Hippocampal formation (tissue), 2 donors: Measurements from ENCODE around the gene DNAH5.

ENCODE experiments used
- DNase-seq, 2 donors: peaks; one replicate each; lab custom pipeline; 2025; lab: John Stamatoyannopoulos, UW

DNAH5 gene

GRCh38 chr5:13943676-13944075, 812 bp downstream of the DNAH5 start:
- peak in 1 of 2 donors; percentile 27 for DNase-seq

- no peak for DNase-seq
Observed at GRCh38 chr5:13941468-13941867, 3.0 kb downstream of the DNAH5 start.

- no peak for DNase-seq
Observed at GRCh38 chr5:13939638-13940037, 4.8 kb downstream of the DNAH5 start.

GRCh38 chr5:13934921-13935320, 9.6 kb downstream of the DNAH5 start:
- DNase-seq = no peak

DNA sequence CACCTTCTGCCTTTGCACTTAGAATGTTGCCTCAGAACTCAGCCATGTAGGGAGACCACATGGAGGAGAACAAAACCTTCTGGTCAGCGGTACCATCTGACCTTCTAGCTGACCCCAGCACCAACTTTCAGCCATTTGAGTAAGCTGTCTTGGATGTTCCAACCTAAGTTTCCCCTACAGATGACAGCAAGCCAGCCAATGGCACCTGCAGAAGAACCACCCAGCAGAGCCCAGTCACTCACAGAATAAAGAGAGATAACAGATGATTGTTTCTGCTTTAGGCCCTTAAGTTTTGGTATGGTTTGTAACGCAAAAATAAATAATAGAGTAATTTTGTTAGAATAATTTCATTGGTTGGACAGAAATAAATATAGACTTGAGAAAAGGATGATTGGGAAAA, 10.4 kb downstream of the DNAH5 start:
- DNase-seq = no peak

DNA sequence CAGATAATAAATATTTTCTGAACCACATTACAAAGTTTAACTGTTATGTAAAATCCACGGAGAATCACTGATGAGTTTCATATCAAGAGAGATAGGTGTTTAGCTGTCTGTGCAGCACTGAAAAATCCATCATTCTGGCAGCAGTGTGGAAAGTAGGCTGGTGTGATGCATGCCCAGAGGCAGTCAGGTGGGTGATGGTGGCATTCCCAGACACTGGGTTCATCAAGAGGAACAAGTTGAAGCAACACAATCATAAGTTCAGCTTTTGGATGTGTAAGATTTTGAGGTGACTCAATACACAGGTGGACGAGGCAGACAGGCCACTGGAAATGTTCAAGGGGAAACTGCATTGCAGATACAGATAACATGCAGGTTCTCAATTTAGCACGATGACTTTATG, 11.9 kb downstream of the DNAH5 start:
- no peak for DNase-seq

DNA sequence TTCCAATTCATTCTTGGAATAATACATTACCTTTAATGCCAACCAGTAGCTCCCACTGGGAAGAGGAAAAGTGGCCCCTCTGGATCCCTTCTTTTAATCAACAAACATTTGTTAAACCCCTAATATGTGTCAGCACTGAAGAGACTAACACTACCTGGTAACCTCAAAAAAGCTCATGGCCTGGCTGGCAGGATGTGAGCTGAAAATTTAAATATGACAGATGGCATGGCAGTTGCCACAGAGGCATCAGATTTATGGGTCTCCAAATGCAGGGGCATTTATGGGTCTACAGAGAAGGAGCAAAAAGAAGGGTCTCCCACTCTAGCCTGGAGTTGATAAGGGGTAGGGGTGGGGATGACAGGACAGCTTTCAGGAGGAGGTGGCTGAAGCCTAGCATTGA, 12.5 kb downstream of the DNAH5 start:
- no peak for DNase-seq

DNA sequence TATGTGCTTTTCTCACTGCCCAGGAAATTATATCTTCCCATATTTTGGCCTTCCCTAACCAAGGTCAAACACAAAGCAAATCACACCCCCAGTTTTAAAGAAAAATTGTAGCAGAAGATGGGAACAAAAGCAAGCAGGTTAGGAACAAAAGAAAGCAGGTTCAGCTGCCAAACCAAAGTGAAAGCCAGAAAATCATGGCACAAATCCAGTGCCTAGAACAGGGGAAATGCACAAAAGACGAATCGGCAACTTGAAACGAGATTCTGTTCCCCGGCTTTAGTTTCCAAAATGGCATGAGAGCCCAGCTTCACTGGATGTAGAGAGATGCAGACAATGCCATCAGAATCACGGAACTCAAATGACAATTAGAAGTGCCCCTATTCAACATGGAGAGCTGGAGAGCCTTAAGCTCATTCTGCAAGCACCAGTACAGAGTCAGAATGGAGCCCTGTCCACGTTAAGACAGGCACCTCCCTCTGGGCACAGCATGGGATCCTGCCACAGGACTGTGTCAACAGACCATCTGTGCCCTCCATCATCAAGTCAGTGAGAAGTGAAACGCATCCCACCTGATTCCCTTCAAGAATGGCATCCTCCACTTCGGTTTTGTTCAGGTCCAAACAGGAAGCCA, 13.8 kb downstream of the DNAH5 start:
- DNase-seq = no peak

- no peak for DNase-seq
Observed at GRCh38 chr5:13926731-13927130, 17.8 kb downstream of the DNAH5 start.

DNA sequence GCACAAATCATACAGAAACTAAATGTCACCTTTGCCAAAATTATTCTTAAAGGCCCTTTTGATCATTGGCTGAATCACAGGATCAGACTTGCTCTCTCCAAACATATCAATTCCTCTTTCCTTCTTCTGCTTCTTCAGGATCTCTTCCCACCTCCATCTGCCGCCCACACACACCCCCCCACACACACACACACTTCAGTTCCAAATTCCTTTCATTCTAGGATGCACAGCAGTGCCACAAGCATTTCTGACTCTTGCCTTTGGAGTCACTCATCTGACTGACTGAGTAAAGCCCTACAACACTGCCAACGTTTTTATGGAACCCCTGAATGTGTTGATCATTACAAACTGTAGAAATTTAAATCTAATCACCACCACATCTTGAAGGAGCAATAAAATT, 22.9 kb downstream of the DNAH5 start:
- no peak for DNase-seq

- DNase-seq = no peak
Observed at GRCh38 chr5:13919786-13920185, 24.7 kb downstream of the DNAH5 start.

DNA sequence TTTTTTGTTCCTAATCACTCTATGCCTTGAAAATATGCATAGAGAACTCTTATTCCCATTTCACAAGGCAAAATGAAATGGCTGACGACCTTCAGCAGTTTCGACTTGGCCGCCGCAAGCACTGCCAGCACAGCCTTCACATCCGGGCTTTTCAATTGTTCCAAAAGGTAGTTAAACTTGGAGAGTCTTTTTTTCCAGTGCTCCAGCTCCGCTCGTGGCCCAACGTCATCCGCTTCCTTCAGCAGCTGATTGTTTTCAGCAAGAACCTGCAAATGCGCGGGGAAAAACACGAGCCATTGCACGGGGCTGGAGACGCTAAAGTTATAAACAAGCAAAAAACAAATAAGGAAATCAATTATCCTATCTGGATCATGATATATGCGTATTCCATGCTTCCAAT, 25.4 kb downstream of the DNAH5 start:
- no peak for DNase-seq

- no peak for DNase-seq
Observed at GRCh38 chr5:13917061-13917460, 27.4 kb downstream of the DNAH5 start.

DNA sequence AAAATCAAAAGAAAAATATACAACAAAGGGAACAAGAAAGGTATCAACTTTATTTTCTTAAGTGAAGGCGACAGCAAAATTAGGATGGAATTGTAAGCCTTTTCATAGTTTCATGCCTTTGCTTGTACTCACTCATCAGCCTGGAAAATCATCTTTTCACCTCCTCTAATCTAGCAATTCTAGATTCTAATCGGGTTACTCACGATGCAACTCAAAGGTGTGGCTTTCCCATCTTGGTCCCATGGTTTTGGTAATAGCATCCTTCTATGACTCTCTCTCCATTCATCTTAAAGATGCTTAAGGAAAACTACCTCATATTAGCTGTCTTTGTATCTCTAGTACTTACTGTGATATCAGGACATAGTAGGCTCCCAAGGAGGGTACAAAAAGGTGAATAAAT, 30.5 kb downstream of the DNAH5 start:
- DNase-seq = no peak

DNA sequence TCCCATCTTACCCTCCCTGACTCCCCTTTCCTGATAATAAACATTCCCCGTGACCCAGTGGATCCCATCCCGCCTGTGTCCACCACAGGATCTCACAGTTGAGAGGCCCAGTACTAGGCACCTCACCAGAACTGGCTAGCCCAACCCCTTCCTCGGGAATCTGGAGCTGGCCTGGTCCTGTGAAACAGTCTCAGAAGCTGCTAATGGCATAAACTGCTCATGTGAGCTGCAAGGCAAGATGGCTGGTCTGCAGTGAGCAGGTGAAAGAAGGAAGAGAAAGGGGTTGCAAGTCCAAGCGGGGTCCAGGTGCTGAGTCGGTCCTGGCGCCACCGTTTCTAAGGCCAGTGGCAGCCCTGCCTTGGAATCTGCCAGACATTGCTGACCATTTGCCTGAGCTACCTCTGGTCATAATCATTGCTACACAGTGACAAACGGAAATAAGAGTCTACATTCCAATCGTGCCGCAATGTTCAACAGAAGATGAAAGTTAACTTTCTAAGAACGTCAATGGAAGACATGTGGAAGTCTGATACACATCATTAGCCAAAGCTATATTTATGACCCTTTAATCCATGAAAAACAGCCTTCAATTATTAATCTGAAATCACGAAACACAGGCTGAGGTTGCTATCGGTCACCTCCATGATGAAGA, 33.7 kb downstream of the DNAH5 start:
- DNase-seq = no peak

DNA sequence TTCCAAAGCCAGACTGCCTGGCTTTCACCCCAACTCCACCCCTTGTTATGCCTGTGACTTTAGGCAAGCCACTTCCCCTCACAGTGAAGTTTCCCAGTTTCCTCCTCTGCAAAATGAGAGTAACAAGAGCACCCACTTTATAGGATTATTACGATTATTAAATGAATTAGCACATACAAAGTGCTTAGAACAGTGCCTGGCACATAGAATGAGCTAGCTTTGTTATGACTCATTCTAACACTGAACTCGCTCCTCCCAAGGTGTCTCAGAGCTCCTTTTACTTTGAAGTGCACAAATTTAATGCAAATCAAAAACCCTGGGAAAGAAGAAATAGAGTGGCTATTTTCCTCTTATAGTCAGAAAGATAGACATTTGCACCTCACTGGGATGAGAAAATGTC, 34.3 kb downstream of the DNAH5 start:
- DNase-seq = no peak

- no peak for DNase-seq
Observed at GRCh38 chr5:13909271-13909670, 35.2 kb downstream of the DNAH5 start.

DNA sequence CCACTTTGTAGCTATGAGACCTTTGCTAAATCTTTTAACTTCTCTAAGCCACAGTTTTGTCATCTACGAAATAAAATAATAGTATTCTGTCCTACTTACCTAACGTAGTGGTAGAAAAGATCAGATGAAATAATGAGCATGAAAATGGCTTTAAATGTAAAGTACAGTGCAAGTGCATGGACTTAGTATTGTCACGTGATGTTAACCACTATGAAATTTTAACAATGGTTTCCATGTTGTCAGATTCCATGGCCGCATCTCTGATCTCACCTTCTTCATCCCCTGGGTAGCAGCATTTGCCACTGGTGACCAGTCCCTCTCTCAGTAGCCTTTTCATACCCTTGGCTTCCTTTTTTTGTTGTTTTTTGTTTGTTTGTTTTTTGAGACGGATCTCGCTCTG, 45.9 kb downstream of the DNAH5 start:
- DNase-seq = no peak

- no peak for DNase-seq
Observed at GRCh38 chr5:13878357-13878756, 66.1 kb downstream of the DNAH5 start.

- no peak for DNase-seq
Observed at GRCh38 chr5:13866792-13867191, 77.7 kb downstream of the DNAH5 start.

DNA sequence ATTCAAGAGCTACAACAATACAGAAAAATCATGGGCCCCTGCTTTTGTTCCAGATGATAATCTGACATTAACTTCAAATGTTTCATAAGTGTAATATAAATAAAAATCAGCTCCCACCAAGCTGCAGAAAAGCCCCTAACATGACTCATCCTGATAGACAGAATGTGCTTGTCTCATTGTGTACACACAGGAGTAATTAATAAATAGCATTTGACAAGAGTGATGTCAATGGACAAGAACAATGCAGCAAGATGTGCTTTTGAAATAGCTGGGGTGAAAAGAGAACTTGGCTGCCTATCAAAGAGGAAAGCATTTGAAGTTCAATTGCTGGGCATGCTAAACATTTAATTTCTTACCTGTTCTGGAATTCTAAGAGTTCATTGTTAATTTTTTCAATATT, 79.2 kb downstream of the DNAH5 start:
- no peak for DNase-seq

- no peak for DNase-seq
Observed at GRCh38 chr5:13860146-13860545, 84.3 kb downstream of the DNAH5 start.

GRCh38 chr5:13859270-13860065, 85.0 kb downstream of the DNAH5 start:
- no peak for DNase-seq
